Chondrocyte (in vitro differentiated cells): Measurements from ENCODE around the gene CABS1. TPM values are rescaled to one million over a fixed set of nuclear protein-coding genes. Genes with fewer than 3 reads are reported as not detected.

ENCODE experiments used
- DNase-seq: peaks from one replicate; pipeline ENCODE4 v3.0.0; 2021; ENCODE audit warnings: mixed read lengths, low spot score
- H3K27ac Mint-ChIP-seq: one replicate; pipeline ENCODE4 v1.8.0; 2021; ENCODE audit warnings: mild to moderate bottlenecking, moderate library complexity, mixed read lengths; ENCODE audit not compliant: unreplicated experiment
- H3K27me3 Mint-ChIP-seq: 2 replicates; pipeline ENCODE4 v1.8.0; 2021; ENCODE audit warnings: low read depth, mixed read lengths
- H3K36me3 Mint-ChIP-seq: 2 replicates; pipeline ENCODE4 v1.8.0; 2021; ENCODE audit warnings: low read depth, mixed read lengths
- H3K4me1 Mint-ChIP-seq: 2 replicates; pipeline ENCODE4 v1.8.0; 2021; ENCODE audit warnings: low read depth, mild to moderate bottlenecking, mixed read lengths
- H3K4me3 Mint-ChIP-seq: one replicate; pipeline ENCODE4 v1.8.0; 2021; ENCODE audit warnings: mild to moderate bottlenecking, moderate library complexity, mixed read lengths; ENCODE audit not compliant: unreplicated experiment
- H3K9me3 Mint-ChIP-seq: 2 replicates; pipeline ENCODE4 v1.8.0; 2021; ENCODE audit warnings: low read depth, mixed read lengths
- CTCF ChIP-seq: fragments of 200-600 bp; sonication (generic); IDR thresholded peaks from 2 replicates; pipeline ENCODE4 v1.5.0; 2021; ENCODE audit warnings: antibody characterized with exemption, mild to moderate bottlenecking, moderate library complexity
- total RNA-seq: library from RNA; stranded (reverse); gene quantifications from 3 replicates; pipeline ENCODE4 v1.2.1, GENCODE V29; 2021

Gene CABS1
- total RNA-seq, 1 donor from 2014 or later, result not detected

DNA sequence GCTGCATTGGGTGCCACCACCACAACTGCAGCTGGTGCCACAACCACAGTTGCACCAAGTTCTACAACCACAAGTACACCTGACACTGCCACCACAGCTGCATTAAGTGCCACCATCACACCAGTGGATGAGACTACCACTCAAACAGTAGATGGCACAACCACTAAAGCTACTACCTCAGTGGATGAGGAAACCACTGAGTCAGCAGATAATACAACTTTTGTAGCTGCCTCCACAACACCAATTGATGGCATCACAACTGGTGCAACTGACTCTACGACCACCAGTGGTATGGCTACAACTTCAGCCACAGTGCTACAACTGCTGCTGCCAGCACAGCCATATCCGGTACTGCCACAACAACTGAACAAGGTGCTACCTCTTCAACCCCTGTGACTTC lies 35.1 kb upstream of the CABS1 start:
- TF ChIP-seq CTCF, result no peak
- no peaks in the 10 kb centered on the region for H3K36me3 Mint-ChIP-seq
- no peak overlapping the region for H3K27ac Mint-ChIP-seq
- DNase-seq, result no peak
- no peaks in the 10 kb centered on the region for H3K4me1 Mint-ChIP-seq
- no peaks in the 10 kb centered on the region for H3K9me3 Mint-ChIP-seq
- H3K27me3 Mint-ChIP-seq, result no peaks in the 10 kb centered on the region
- H3K4me3 Mint-ChIP-seq, result no peak overlapping the region

DNA sequence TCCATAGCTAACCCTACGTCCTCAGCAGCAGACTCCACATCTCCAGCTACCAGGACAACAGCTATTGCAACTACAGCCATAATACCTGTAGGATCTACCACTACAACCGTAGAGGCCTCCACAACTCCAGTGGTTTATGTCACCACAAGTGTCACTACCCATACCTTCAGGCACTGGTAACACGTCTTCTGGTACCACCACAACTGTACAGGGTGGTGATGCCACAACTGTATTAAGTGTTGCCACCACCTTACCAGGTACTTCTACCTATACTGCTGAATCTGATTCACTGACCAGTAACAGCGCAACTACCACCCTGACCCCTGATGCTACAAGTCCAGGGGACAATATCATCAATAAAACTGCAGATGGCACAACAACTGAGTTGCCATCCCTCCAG lies 34.6 kb upstream of the CABS1 start:
- Mint-ChIP-seq H3K9me3 (no peaks in the 10 kb centered on the region), H3K4me1 (no peaks in the 10 kb centered on the region), H3K36me3 (no peaks in the 10 kb centered on the region), H3K27ac (no peak overlapping the region), H3K27me3 (no peaks in the 10 kb centered on the region), H3K4me3 (no peak overlapping the region)
- TF ChIP-seq CTCF, result no peak
- DNase-seq, result no peak

DNA sequence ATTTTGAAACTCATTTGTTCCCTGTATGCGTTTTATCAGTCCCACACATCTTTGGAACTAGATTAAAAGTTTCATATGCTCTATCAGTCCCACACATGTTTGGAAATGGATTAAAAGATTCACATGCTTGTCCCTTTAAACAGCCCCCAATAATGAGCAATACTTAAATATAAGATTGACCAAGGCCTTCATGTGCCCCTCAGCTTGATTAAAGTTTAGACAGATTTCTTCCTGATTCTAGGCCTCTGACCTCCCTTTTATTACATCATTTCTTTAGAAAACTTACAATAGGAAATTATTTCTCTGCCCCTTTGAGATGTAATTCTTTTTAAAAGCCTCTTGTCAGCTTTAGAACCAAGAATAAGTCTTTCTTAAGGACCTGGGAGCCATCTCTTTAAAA lies 31.7 kb upstream of the CABS1 start:
- Mint-ChIP-seq H3K27ac (no peak overlapping the region), H3K27me3 (no peaks in the 10 kb centered on the region), H3K4me1 (no peaks in the 10 kb centered on the region), H3K4me3 (no peak overlapping the region), H3K9me3 (peaks cover 4% of the 10 kb centered on the region), H3K36me3 (no peaks in the 10 kb centered on the region)
- TF ChIP-seq CTCF, result no peak
- DNase-seq, result no peak

DNA sequence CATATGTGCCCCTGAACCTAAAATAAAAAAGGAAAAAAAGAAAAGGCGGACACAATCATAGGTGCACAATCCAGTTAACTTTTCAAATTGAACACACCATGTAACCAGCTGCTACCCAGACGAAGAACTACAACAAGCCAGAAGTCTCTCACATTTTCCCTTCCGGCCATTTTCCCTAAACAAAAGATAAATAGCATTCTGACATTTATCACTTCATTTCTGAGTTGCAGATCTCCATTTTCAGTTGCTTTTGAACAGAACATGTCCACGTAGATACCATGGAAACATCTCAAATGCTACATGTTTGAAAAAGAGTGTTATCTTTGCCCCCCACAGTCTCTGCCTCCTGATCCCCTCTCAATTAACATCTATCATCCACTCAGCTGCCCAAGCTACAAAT lies 29.2 kb upstream of the CABS1 start:
- Mint-ChIP-seq H3K36me3 (no peaks in the 10 kb centered on the region), H3K9me3 (peaks cover 7% of the 10 kb centered on the region), H3K4me1 (no peaks in the 10 kb centered on the region), H3K4me3 (no peak overlapping the region), H3K27ac (no peak overlapping the region), H3K27me3 (no peaks in the 10 kb centered on the region)
- no peak for TF ChIP-seq CTCF
- no peak for DNase-seq

DNA sequence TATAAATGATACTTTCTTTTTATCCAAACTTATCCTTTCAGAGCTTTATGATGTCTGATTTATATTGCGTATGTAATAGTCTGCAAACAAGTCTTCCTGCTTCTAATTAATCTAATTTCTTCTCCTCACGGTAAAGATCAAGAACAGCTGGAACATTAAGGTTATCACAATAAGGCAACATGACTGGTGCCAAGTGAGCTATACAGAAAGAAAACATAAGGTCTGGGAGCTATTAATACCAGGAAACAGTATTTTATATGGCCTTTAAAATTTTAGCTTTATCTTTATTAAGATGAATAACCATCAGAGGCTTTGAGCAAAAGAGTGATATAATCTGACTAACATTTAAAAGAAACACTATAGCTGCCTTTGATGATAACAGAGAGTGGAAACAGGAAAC lies 28.7 kb upstream of the CABS1 start:
- no peaks in the 10 kb centered on the region for H3K36me3 Mint-ChIP-seq
- no peak overlapping the region for H3K27ac Mint-ChIP-seq

More for the DNA sequence above, 28.7 kb upstream of the CABS1 start:
- TF ChIP-seq CTCF, result no peak
- Mint-ChIP-seq H3K27me3 (no peaks in the 10 kb centered on the region), H3K9me3 (peaks cover 7% of the 10 kb centered on the region), H3K4me3 (no peak overlapping the region), H3K4me1 (no peaks in the 10 kb centered on the region)
- no peak for DNase-seq
